HepG2 (cell line): ENCODE measurements around the gene FOXN3. TPM values are rescaled to one million over a fixed set of nuclear protein-coding genes. Genes with fewer than 3 reads are reported as not detected.

Experiments used
- ARID3A ChIP-seq: IDR thresholded peaks from 2 replicates; pipeline ENCODE4 v1.6.1; 2012; ENCODE audit warnings: low read depth, low read length, improper control_type of control experiment
- ARID5B ChIP-seq: IDR thresholded peaks from 2 replicates; pipeline ENCODE4 v1.4.0; 2020; ENCODE audit warnings: mild to moderate bottlenecking, missing genetic modification reagents
- BCL6 ChIP-seq: IDR thresholded peaks from 2 replicates; pipeline ENCODE4 v1.6.1; 2016; ENCODE audit warnings: missing genetic modification reagents, missing compliant biosample characterization
- CBX5 ChIP-seq: sonication (generic); formaldehyde crosslinking; IDR thresholded peaks from 2 replicates; pipeline ENCODE4 v1.4.0; 2020; ENCODE audit warnings: missing genetic modification reagents, borderline replicate concordance
- GATAD2A ChIP-seq: IDR thresholded peaks from 2 replicates; pipeline ENCODE4 v1.6.1; 2016
- KLF15 ChIP-seq: sonication (generic); formaldehyde crosslinking; IDR thresholded peaks from 2 replicates; pipeline ENCODE4 v1.8.1; 2023; ENCODE audit warnings: borderline replicate concordance, mild to moderate bottlenecking, inconsistent platforms, missing genetic modification reagents, mixed read lengths
- MED13 ChIP-seq: sonication (generic); formaldehyde crosslinking; IDR thresholded peaks from 2 replicates; pipeline ENCODE4 v1.5.0; 2020; ENCODE audit warnings: missing genetic modification reagents
- MEF2D ChIP-seq: sonication (generic); formaldehyde crosslinking; IDR thresholded peaks from 2 replicates; pipeline ENCODE4 v1.5.1; 2020; ENCODE audit warnings: mild to moderate bottlenecking, missing genetic modification reagents
- PAF1 ChIP-seq: IDR thresholded peaks from 2 replicates; pipeline ENCODE4 v1.6.1; 2016; ENCODE audit warnings: missing genetic modification reagents, missing compliant biosample characterization
- POLR2A ChIP-seq, 2 experiments: IDR thresholded peaks; 2 replicates each; pipeline ENCODE4 v1.6.1; 2011; ENCODE audit warnings: low read depth in 2 of 2, low read length in 2 of 2, mild to moderate bottlenecking in 1 of 2, moderate library complexity in 1 of 2; ENCODE audit not compliant: insufficient read depth in 1 of 2
- SOX13 ChIP-seq, 3 experiments: fragments of 450-650 bp in 1 of 3; sonication (generic) in 1 of 3; formaldehyde crosslinking in 1 of 3; IDR thresholded peaks in 2 of 3; conservative IDR thresholded peaks in 1 of 3; 2 replicates each; pipeline versions ENCODE4 v1.5.0 to v1.6.1; 2016 to 2020; ENCODE audit warnings: antibody characterized with exemption in 1 of 3, mild to moderate bottlenecking in 1 of 3, missing compliant biosample characterization in 1 of 3, missing genetic modification reagents in 1 of 3, moderate library complexity in 1 of 3
- SOX6 ChIP-seq, 2 experiments: fragments of 450-650 bp in 1 of 2; sonication (generic) in 1 of 2; formaldehyde crosslinking in 1 of 2; IDR thresholded peaks; 2 replicates each; pipeline versions ENCODE4 v1.4.0 to v1.6.1; 2017 to 2020; ENCODE audit warnings: antibody characterized with exemption in 1 of 2, mild to moderate bottlenecking in 1 of 2, missing genetic modification reagents in 1 of 2
- TRIM24 ChIP-seq: sonication (generic); formaldehyde crosslinking; IDR thresholded peaks from 2 replicates; pipeline ENCODE4 v1.8.0; 2022; ENCODE audit warnings: mild to moderate bottlenecking, missing genetic modification reagents
- U2AF2 ChIP-seq: fragments of 200-400 bp; formaldehyde crosslinking; IDR thresholded peaks from 2 replicates; pipeline ENCODE4 v1.6.1; 2017; ENCODE audit warnings: low read depth, mild to moderate bottlenecking, low read length
- ZBTB2 ChIP-seq: sonication (generic); formaldehyde crosslinking; IDR thresholded peaks from 2 replicates; pipeline ENCODE4 v1.8.0; 2022; ENCODE audit warnings: low read depth, missing genetic modification reagents
- ZBTB46 ChIP-seq: sonication (generic); formaldehyde crosslinking; IDR thresholded peaks from 2 replicates; pipeline ENCODE4 v1.4.0; 2020; ENCODE audit warnings: mild to moderate bottlenecking, missing genetic modification reagents, borderline replicate concordance
- ZNF101 ChIP-seq: sonication (generic); formaldehyde crosslinking; IDR thresholded peaks from 2 replicates; pipeline ENCODE4 v1.4.0; 2020; ENCODE audit warnings: mild to moderate bottlenecking, low read depth, missing genetic modification reagents, borderline replicate concordance
- ZNF224 ChIP-seq: sonication (generic); formaldehyde crosslinking; IDR thresholded peaks from 2 replicates; pipeline ENCODE4 v1.5.0; 2020; ENCODE audit warnings: mild to moderate bottlenecking, missing genetic modification reagents
- ZNF337 ChIP-seq: sonication (generic); formaldehyde crosslinking; IDR thresholded peaks from 2 replicates; pipeline ENCODE4 v1.5.1; 2020; ENCODE audit warnings: missing genetic modification reagents, low read depth, mild to moderate bottlenecking, borderline replicate concordance
- ZNF33B ChIP-seq: sonication (generic); formaldehyde crosslinking; IDR thresholded peaks from 2 replicates; pipeline ENCODE4 v1.5.1; 2020; ENCODE audit warnings: mild to moderate bottlenecking, missing genetic modification reagents
- ZNF354B ChIP-seq: sonication (generic); formaldehyde crosslinking; IDR thresholded peaks from 2 replicates; pipeline ENCODE4 v1.8.0; 2022; ENCODE audit warnings: mild to moderate bottlenecking, missing genetic modification reagents
- ZNF501 ChIP-seq: sonication (generic); formaldehyde crosslinking; IDR thresholded peaks from 2 replicates; pipeline ENCODE4 v1.5.1; 2020; ENCODE audit warnings: mild to moderate bottlenecking, moderate library complexity, missing genetic modification reagents
- polyA plus RNA-seq, 8 experiments: library from polyadenylated mRNA; depleted of rRNA in 3 of 8; stranded (reverse) in 7 of 8; unstranded in 1 of 8; fragments of >200 nt; fragmentation: Illumina TruSeq in 4 of 8; extraction: Trizol in 4 of 8; gene quantifications; 2 replicates each; pipeline versions ENCODE4 v1.2.1 to v1.2.3, GENCODE V29; 2011 to 2016; ENCODE audit warnings: low read depth in 4 of 8, missing spikeins in 1 of 8, mixed read lengths in 1 of 8; ENCODE audit not compliant: insufficient read depth in 1 of 8
- total RNA-seq, 5 experiments: library from RNA; depleted of rRNA; stranded (reverse); fragments of >200 nt; fragmentation: Illumina TruSeq; extraction: Trizol; gene quantifications; 2 replicates each; pipeline ENCODE4 v1.2.3, GENCODE V29; 2016; ENCODE audit warnings: low read depth in 1 of 5

Gene FOXN3
- total and polyA plus RNA-seq, 2 of the 13 experiments (the other 11 are each of a cell fraction or from before 2014, with no cell fraction given), result 32.4 to 70.2 TPM

- no peak for TF ChIP-seq CBX5
- no peak for TF ChIP-seq ZNF101 (CRISPR knock-in tag)
- 0 out of 4 replicates have a peak, but pooled peaks of 1 of the 2 experiments have one; percentile 0 for TF ChIP-seq POLR2A (IDR thresholded peaks at IDR 0.05; ENCODE audit: insufficient read depth in 1 of 2, low read depth in 2 of 2, low read length in 2 of 2)
- no peak for TF ChIP-seq ZBTB2 (CRISPR knock-in tag)
- TF ChIP-seq MEF2D (CRISPR knock-in tag), result no peak
- no peak for TF ChIP-seq MED13 (CRISPR knock-in tag)
- TF ChIP-seq BCL6 (CRISPR knock-in tag), result 0 out of 2 replicates have a peak, but pooled peaks have one; percentile 12
- no peak for TF ChIP-seq U2AF2
- no peak for TF ChIP-seq TRIM24 (CRISPR knock-in tag)
- no peak for TF ChIP-seq ZNF501 (CRISPR knock-in tag)
- peak; percentile 34; the same call in 1 of the 2 replicates for TF ChIP-seq ARID5B
- no peak for TF ChIP-seq SOX13 (IDR thresholded peaks at IDR 0.05)
- peak in 1 of 2 experiments; percentile 56; a peak in 1 of 4 replicates for TF ChIP-seq SOX13 (CRISPR knock-in tag; conservative IDR thresholded peaks at IDR 0.05 in 1 of 2, IDR thresholded peaks at IDR 0.05 in 1 of 2)
- no peak for TF ChIP-seq ZNF33B (CRISPR knock-in tag)
- TF ChIP-seq PAF1 (CRISPR knock-in tag), result no peak
- TF ChIP-seq ZNF337 (CRISPR knock-in tag), result no peak
- TF ChIP-seq GATAD2A, result peak; percentile 56; the same call in 1 of the 2 replicates
- TF ChIP-seq ARID3A, result no peak
- TF ChIP-seq ZBTB46, result no peak
- TF ChIP-seq SOX6 (IDR thresholded peaks at IDR 0.05), result no peak
- peak; percentile 35; the same call in 1 of the 2 replicates for TF ChIP-seq SOX6 (CRISPR knock-in tag; IDR thresholded peaks at IDR 0.05)
- TF ChIP-seq ZNF224 (CRISPR knock-in tag), result no peak
- TF ChIP-seq KLF15 (CRISPR knock-in tag), result no peak
- TF ChIP-seq ZNF354B (CRISPR knock-in tag), result no peak
Observed at GRCh38 chr14:89420502-89420901, 3.5 kb upstream of the FOXN3 start (continued).
